Measurements from ENCODE around the gene CYYR1.

Gene CYYR1

GRCh38 chr21:26503414-26503813 lies 69.7 kb downstream of the CYYR1 start:
- Histone ChIP-seq H3K4me3 (ENCODE audit: insufficient read depth, low read depth, low read length) (no peak overlapping the region), H3K4me1 (ENCODE audit: control insufficient read depth, insufficient read depth, low read length) (peaks cover 4% of the 10 kb centered on the region), H3K27ac (ENCODE audit: insufficient read depth, low read depth, low read length, poor library complexity, severe bottlenecking) (no peak overlapping the region), H3K36me3 (ENCODE audit: control insufficient read depth, insufficient read depth, low read length) (no peaks in the 10 kb centered on the region), H3K27me3 (ENCODE audit: control insufficient read depth, insufficient read depth, low read length, poor library complexity, severe bottlenecking) (no peaks in the 10 kb centered on the region), H3K9me3 (ENCODE audit: control insufficient read depth, low read length) (no peaks in the 10 kb centered on the region)
- WGBS, 2 experiments, result 50 to 100% methylated on average over 1 to 2 of the region's 2 CpGs

- Histone ChIP-seq H3K36me3 (ENCODE audit: control insufficient read depth, insufficient read depth, low read length) (no peaks in the 10 kb centered on the region), H3K27me3 (ENCODE audit: control insufficient read depth, insufficient read depth, low read length, poor library complexity, severe bottlenecking) (no peaks in the 10 kb centered on the region), H3K4me1 (ENCODE audit: control insufficient read depth, insufficient read depth, low read length) (peaks cover 4% of the 10 kb centered on the region), H3K9me3 (ENCODE audit: control insufficient read depth, low read length) (no peaks in the 10 kb centered on the region), H3K4me3 (ENCODE audit: insufficient read depth, low read depth, low read length) (no peak overlapping the region), H3K27ac (ENCODE audit: insufficient read depth, low read depth, low read length, poor library complexity, severe bottlenecking) (no peak overlapping the region)
- 96% methylated on average over 3 of the region's 3 CpGs; no CpG with 5 or more reads in 1 of the 2 experiments for WGBS, 2 experiments
Observed at GRCh38 chr21:26501495-26502021, 71.5 kb downstream of the CYYR1 start.

GRCh38 chr21:26499495-26499894 lies 73.6 kb downstream of the CYYR1 start:
- no peaks in the 10 kb centered on the region for H3K4me1 ChIP-seq (ENCODE audit: control insufficient read depth, insufficient read depth, low read length)
- H3K36me3 ChIP-seq (ENCODE audit: control insufficient read depth, insufficient read depth, low read length), result no peaks in the 10 kb centered on the region
- no peak overlapping the region for H3K27ac ChIP-seq (ENCODE audit: insufficient read depth, low read depth, low read length, poor library complexity, severe bottlenecking)
- H3K4me3 ChIP-seq (ENCODE audit: insufficient read depth, low read depth, low read length), result no peak overlapping the region
- H3K27me3 ChIP-seq (ENCODE audit: control insufficient read depth, insufficient read depth, low read length, poor library complexity, severe bottlenecking), result no peaks in the 10 kb centered on the region
- H3K9me3 ChIP-seq (ENCODE audit: control insufficient read depth, low read length), result no peaks in the 10 kb centered on the region

- Histone ChIP-seq H3K36me3 (ENCODE audit: control insufficient read depth, insufficient read depth, low read length) (no peaks in the 10 kb centered on the region), H3K27me3 (ENCODE audit: control insufficient read depth, insufficient read depth, low read length, poor library complexity, severe bottlenecking) (no peaks in the 10 kb centered on the region), H3K4me1 (ENCODE audit: control insufficient read depth, insufficient read depth, low read length) (peaks cover 19% of the 10 kb centered on the region), H3K9me3 (ENCODE audit: control insufficient read depth, low read length) (no peaks in the 10 kb centered on the region), H3K27ac (ENCODE audit: insufficient read depth, low read depth, low read length, poor library complexity, severe bottlenecking) (no peak overlapping the region), H3K4me3 (ENCODE audit: insufficient read depth, low read depth, low read length) (no peak overlapping the region)
- WGBS, 2 experiments, result 96 to 97% methylated on average over 10 of the region's 10 CpGs
Observed at GRCh38 chr21:26495283-26495849, 77.7 kb downstream of the CYYR1 start.

- Histone ChIP-seq H3K4me1 (ENCODE audit: control insufficient read depth, insufficient read depth, low read length) (peaks cover 20% of the 10 kb centered on the region), H3K4me3 (ENCODE audit: insufficient read depth, low read depth, low read length) (no peak overlapping the region), H3K27me3 (ENCODE audit: control insufficient read depth, insufficient read depth, low read length, poor library complexity, severe bottlenecking) (no peaks in the 10 kb centered on the region), H3K27ac (ENCODE audit: insufficient read depth, low read depth, low read length, poor library complexity, severe bottlenecking) (peak overlapping the region; percentile 52), H3K36me3 (ENCODE audit: control insufficient read depth, insufficient read depth, low read length) (no peaks in the 10 kb centered on the region), H3K9me3 (ENCODE audit: control insufficient read depth, low read length) (no peaks in the 10 kb centered on the region)
- WGBS, 2 experiments, result 62 to 64% methylated on average over 3 of the region's 3 CpGs
Observed at GRCh38 chr21:26491663-26492062, 81.4 kb downstream of the CYYR1 start.

GRCh38 chr21:26490771-26491170 lies 82.3 kb downstream of the CYYR1 start:
- Histone ChIP-seq H3K36me3 (ENCODE audit: control insufficient read depth, insufficient read depth, low read length) (no peaks in the 10 kb centered on the region), H3K27ac (ENCODE audit: insufficient read depth, low read depth, low read length, poor library complexity, severe bottlenecking) (peak overlapping the region; percentile 86), H3K27me3 (ENCODE audit: control insufficient read depth, insufficient read depth, low read length, poor library complexity, severe bottlenecking) (no peaks in the 10 kb centered on the region), H3K9me3 (ENCODE audit: control insufficient read depth, low read length) (no peaks in the 10 kb centered on the region), H3K4me3 (ENCODE audit: insufficient read depth, low read depth, low read length) (no peak overlapping the region), H3K4me1 (ENCODE audit: control insufficient read depth, insufficient read depth, low read length) (peaks cover 20% of the 10 kb centered on the region)
- 36 to 52% methylated on average over 2 of the region's 2 CpGs for WGBS, 2 experiments

GRCh38 chr21:26489781-26490180 lies 83.3 kb downstream of the CYYR1 start:
- H3K27me3 ChIP-seq (ENCODE audit: control insufficient read depth, insufficient read depth, low read length, poor library complexity, severe bottlenecking), result no peaks in the 10 kb centered on the region
- H3K36me3 ChIP-seq (ENCODE audit: control insufficient read depth, insufficient read depth, low read length), result no peaks in the 10 kb centered on the region
- no peak overlapping the region for H3K4me3 ChIP-seq (ENCODE audit: insufficient read depth, low read depth, low read length)
- H3K4me1 ChIP-seq (ENCODE audit: control insufficient read depth, insufficient read depth, low read length), result peaks cover 20% of the 10 kb centered on the region
- H3K9me3 ChIP-seq (ENCODE audit: control insufficient read depth, low read length), result no peaks in the 10 kb centered on the region
- 91 to 93% methylated on average over 6 of the region's 6 CpGs for WGBS, 2 experiments
- no peak overlapping the region for H3K27ac ChIP-seq (ENCODE audit: insufficient read depth, low read depth, low read length, poor library complexity, severe bottlenecking)

GRCh38 chr21:26487981-26488480 lies 85.1 kb downstream of the CYYR1 start:
- WGBS, 2 experiments, result 94 to 98% methylated on average over 4 of the region's 4 CpGs

GRCh38 chr21:26473471-26473870 lies 99.6 kb downstream of the CYYR1 start:
- Histone ChIP-seq H3K9me3 (ENCODE audit: control insufficient read depth, low read length) (no peaks in the 10 kb centered on the region), H3K27ac (ENCODE audit: insufficient read depth, low read depth, low read length, poor library complexity, severe bottlenecking) (no peak overlapping the region), H3K4me3 (ENCODE audit: insufficient read depth, low read depth, low read length) (no peak overlapping the region), H3K4me1 (ENCODE audit: control insufficient read depth, insufficient read depth, low read length) (no peaks in the 10 kb centered on the region), H3K27me3 (ENCODE audit: control insufficient read depth, insufficient read depth, low read length, poor library complexity, severe bottlenecking) (no peaks in the 10 kb centered on the region), H3K36me3 (ENCODE audit: control insufficient read depth, insufficient read depth, low read length) (no peaks in the 10 kb centered on the region)
- WGBS, 2 experiments, result 91 to 96% methylated on average over 2 of the region's 2 CpGs

More at GRCh38 chr21:26487981-26488480, 85.1 kb downstream of the CYYR1 start:
- no peak overlapping the region for H3K27ac ChIP-seq (ENCODE audit: insufficient read depth, low read depth, low read length, poor library complexity, severe bottlenecking)
- no peaks in the 10 kb centered on the region for H3K9me3 ChIP-seq (ENCODE audit: control insufficient read depth, low read length)
- H3K4me3 ChIP-seq (ENCODE audit: insufficient read depth, low read depth, low read length), result no peak overlapping the region
- no peaks in the 10 kb centered on the region for H3K27me3 ChIP-seq (ENCODE audit: control insufficient read depth, insufficient read depth, low read length, poor library complexity, severe bottlenecking)
- H3K36me3 ChIP-seq (ENCODE audit: control insufficient read depth, insufficient read depth, low read length), result no peaks in the 10 kb centered on the region
- H3K4me1 ChIP-seq (ENCODE audit: control insufficient read depth, insufficient read depth, low read length), result peaks cover 20% of the 10 kb centered on the region

- Histone ChIP-seq H3K4me1 (ENCODE audit: control insufficient read depth, insufficient read depth, low read length) (no peaks in the 10 kb centered on the region), H3K27ac (ENCODE audit: insufficient read depth, low read depth, low read length, poor library complexity, severe bottlenecking) (no peak overlapping the region), H3K27me3 (ENCODE audit: control insufficient read depth, insufficient read depth, low read length, poor library complexity, severe bottlenecking) (no peaks in the 10 kb centered on the region), H3K9me3 (ENCODE audit: control insufficient read depth, low read length) (no peaks in the 10 kb centered on the region), H3K4me3 (ENCODE audit: insufficient read depth, low read depth, low read length) (no peak overlapping the region), H3K36me3 (ENCODE audit: control insufficient read depth, insufficient read depth, low read length) (no peaks in the 10 kb centered on the region)
- WGBS, 2 experiments, result 90 to 96% methylated on average over 5 of the region's 5 CpGs
Observed at GRCh38 chr21:26471099-26471471, 102.0 kb downstream of the CYYR1 start.
